GM12801 (cell line): Measurements from ENCODE around the gene MS4A14.

Source experiments
- CTCF ChIP-seq: IDR thresholded peaks from one replicate; pipeline ENCODE4 v1.5.1; 2011; ENCODE audit warnings: control low read depth; ENCODE audit not compliant: insufficient read length; ENCODE audit errors: extremely low read depth

Gene MS4A14

DNA sequence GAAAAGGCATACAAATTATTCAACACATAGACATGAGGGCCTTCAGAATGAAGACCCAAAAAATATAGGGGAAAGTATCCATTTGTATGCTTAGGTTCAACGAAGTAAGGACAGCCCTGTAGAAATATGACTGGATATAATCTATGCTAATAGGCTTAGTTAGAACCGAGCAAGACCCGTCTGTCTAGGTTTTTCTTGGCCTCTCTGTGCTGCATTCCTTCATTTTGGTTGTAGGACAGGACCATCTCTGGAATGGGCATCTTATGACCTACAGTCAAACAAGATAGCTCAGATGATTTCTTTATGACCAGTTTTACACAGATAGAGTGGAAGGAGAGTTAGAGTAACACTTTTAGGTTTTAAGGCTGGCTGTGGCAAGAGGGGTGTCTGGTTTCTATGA is 23.5 kb upstream of the MS4A14 start:
- TF ChIP-seq CTCF, result no peak

- no peak for TF ChIP-seq CTCF
Observed at GRCh38 chr11:60375316-60375715, 20.9 kb upstream of the MS4A14 start.

DNA sequence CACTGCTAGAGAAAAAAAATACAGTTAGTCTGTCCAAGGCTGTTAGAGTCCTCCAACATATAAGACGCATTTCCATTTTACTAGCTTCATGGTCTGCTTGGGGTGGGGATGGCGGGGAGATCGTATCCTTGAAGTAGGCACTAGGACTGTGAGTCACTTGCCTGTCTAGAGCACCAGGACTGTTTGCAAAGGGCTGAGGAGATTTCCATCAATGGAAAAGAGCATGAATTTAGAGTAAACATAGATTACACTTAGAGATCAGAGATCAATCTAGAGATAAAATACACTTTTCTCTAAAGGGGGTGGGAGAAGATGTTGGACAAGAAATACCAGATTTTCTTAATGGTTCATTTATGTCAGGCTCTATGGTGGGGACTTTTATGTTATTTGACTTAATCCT is 19.7 kb upstream of the MS4A14 start:
- no peak for TF ChIP-seq CTCF

GRCh38 chr11:60377401-60378136 is 18.7 kb upstream of the MS4A14 start:
- no peak for TF ChIP-seq CTCF

- no peak for TF ChIP-seq CTCF
Observed at GRCh38 chr11:60378354-60378753, 17.9 kb upstream of the MS4A14 start, which contains the start of gene MS4A7. MS4A7 (plus strand) TSS chr11:60378532; CDS start chr11:60383142, 4,610 bp downstream.

- no peak for TF ChIP-seq CTCF
Observed at GRCh38 chr11:60389279-60389910, 6.9 kb upstream of the MS4A14 start.

- TF ChIP-seq CTCF, result no peak
Observed at GRCh38 chr11:60390419-60390818, 5.8 kb upstream of the MS4A14 start.
